ENCODE results near the gene KCNH5. TPM values are rescaled to one million over a fixed set of nuclear protein-coding genes. Genes with fewer than 3 reads are reported as not detected.

KCNH5 gene
- total RNA-seq, 1 donor from 2014 or later = 5.3 TPM

GRCh38 chr14:62682208-62682607, 363.1 kb downstream of the KCNH5 start:
- no peak for DNase-seq (ENCODE audit: low spot score)

- no peak for DNase-seq (ENCODE audit: low spot score)
Observed at GRCh38 chr14:62674563-62675237, 370.6 kb downstream of the KCNH5 start.

- no peak for DNase-seq (ENCODE audit: low spot score)
Observed at GRCh38 chr14:62673014-62673755, 372.1 kb downstream of the KCNH5 start.

GRCh38 chr14:62670526-62670925, 374.7 kb downstream of the KCNH5 start:
- DNase-seq (ENCODE audit: low spot score) = no peak

GRCh38 chr14:62667421-62667914, 377.8 kb downstream of the KCNH5 start:
- DNase-seq (ENCODE audit: low spot score) = no peak

- peak; percentile 83 for DNase-seq (ENCODE audit: low spot score)
Observed at GRCh38 chr14:62665286-62665685, 380.0 kb downstream of the KCNH5 start.

GRCh38 chr14:62663456-62663821, 381.8 kb downstream of the KCNH5 start:
- no peak for DNase-seq (ENCODE audit: low spot score)

GRCh38 chr14:62662811-62663455, 382.3 kb downstream of the KCNH5 start:
- peak; percentile 68 for DNase-seq (ENCODE audit: low spot score)

GRCh38 chr14:62661818-62662217, 383.4 kb downstream of the KCNH5 start:
- DNase-seq (ENCODE audit: low spot score) = no peak

GRCh38 chr14:62658631-62659030, 386.6 kb downstream of the KCNH5 start:
- DNase-seq (ENCODE audit: low spot score) = no peak

GRCh38 chr14:62657376-62657775, 387.9 kb downstream of the KCNH5 start:
- no peak for DNase-seq (ENCODE audit: low spot score)

GRCh38 chr14:62655166-62655565, 390.1 kb downstream of the KCNH5 start:
- peak; percentile 94 for DNase-seq (ENCODE audit: low spot score)

- peak; percentile 89 for DNase-seq (ENCODE audit: low spot score)
Observed at GRCh38 chr14:62654641-62655040, 390.6 kb downstream of the KCNH5 start.

Other genes starting within 250 kb of the KCNH5 start
- gene RHOJ, start 159.0 kb upstream of the KCNH5 start, total RNA-seq (ENCODE audit: insufficient read depth, low replicate concordance) = 4.8 TPM